Skeletal muscle satellite cell (primary cell): Measurements from ENCODE around the gene TBC1D1.
"Not testable (repeated sequence)": the region's sequence is repeated elsewhere in the genome, so short reads cannot be mapped to it uniquely, and the experiment has no call there.

ENCODE experiments used
- H3K27me3 ChIP-seq: 2 replicates; pipeline ENCODE4 v1.7.0; 2013; ENCODE audit warnings: low read length; ENCODE audit not compliant: control insufficient read depth, insufficient read depth
- H3K36me3 ChIP-seq: 2 replicates; pipeline ENCODE4 v1.7.0; 2013; ENCODE audit warnings: mild to moderate bottlenecking, control low read depth, low read length; ENCODE audit not compliant: insufficient read depth
- H3K4me1 ChIP-seq: 2 replicates; pipeline ENCODE4 v1.7.0; 2013; ENCODE audit warnings: low read length; ENCODE audit not compliant: control insufficient read depth, insufficient read depth
- H3K4me2 ChIP-seq: 2 replicates; pipeline ENCODE4 v1.7.0; 2013; ENCODE audit warnings: mild to moderate bottlenecking, low read length
- H3K4me3 ChIP-seq: 2 replicates; pipeline ENCODE4 v1.7.0; 2013; ENCODE audit warnings: low read length
- H3K9ac ChIP-seq: 2 replicates; pipeline ENCODE4 v1.7.0; 2013; ENCODE audit warnings: mild to moderate bottlenecking, low read depth, low read length, moderate library complexity
- H3K9me3 ChIP-seq: replicated peaks from 2 replicates; pipeline ENCODE4 v1.7.0; 2013; ENCODE audit warnings: mild to moderate bottlenecking, control low read depth, low read length

The TBC1D1 gene

DNA sequence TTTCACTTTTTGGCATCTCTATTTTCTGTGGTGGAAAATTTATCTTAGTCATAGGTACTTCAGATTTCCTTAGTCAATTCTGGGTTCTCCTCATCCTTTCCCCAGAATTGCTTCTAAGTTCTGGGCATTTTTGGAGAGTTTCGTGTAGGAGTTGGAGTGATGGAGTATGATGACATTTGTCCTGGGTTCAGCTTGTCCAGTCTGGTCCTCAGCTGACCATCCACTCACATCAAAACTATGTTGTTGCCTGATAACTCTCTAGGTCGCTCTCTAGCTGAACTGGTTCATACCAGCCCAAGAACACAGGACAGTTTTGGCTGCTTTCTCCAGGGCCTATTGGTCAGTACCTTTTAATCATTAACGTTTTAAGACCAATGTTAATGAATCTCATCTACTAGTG, 82.6 kb downstream of the TBC1D1 start:
- Histone ChIP-seq H3K4me1 (peaks cover 4% of the 10 kb centered on the region), H3K4me2 (no peak overlapping the region), H3K4me3 (no peak overlapping the region), H3K9ac (no peak overlapping the region), H3K36me3 (no peaks in the 10 kb centered on the region), H3K27me3 (no peaks in the 10 kb centered on the region), H3K9me3 (no peaks in the 10 kb centered on the region)

GRCh38 chr4:37975321-37975822, 84.5 kb downstream of the TBC1D1 start:
- peaks cover 16% of the 10 kb centered on the region for H3K4me1 ChIP-seq
- H3K27me3 ChIP-seq, H3K4me3 ChIP-seq, H3K9me3 ChIP-seq, H3K36me3 ChIP-seq, H3K4me2 ChIP-seq, H3K9ac ChIP-seq: not testable (repeated sequence)

GRCh38 chr4:37976507-37976906, 85.6 kb downstream of the TBC1D1 start:
- Histone ChIP-seq H3K27me3 (no peaks in the 10 kb centered on the region), H3K9me3 (no peaks in the 10 kb centered on the region), H3K4me1 (peaks cover 19% of the 10 kb centered on the region), H3K4me3 (peak overlapping the region; percentile 59), H3K9ac (peak overlapping the region; percentile 64), H3K4me2 (peak overlapping the region; percentile 67), H3K36me3 (no peaks in the 10 kb centered on the region)

DNA sequence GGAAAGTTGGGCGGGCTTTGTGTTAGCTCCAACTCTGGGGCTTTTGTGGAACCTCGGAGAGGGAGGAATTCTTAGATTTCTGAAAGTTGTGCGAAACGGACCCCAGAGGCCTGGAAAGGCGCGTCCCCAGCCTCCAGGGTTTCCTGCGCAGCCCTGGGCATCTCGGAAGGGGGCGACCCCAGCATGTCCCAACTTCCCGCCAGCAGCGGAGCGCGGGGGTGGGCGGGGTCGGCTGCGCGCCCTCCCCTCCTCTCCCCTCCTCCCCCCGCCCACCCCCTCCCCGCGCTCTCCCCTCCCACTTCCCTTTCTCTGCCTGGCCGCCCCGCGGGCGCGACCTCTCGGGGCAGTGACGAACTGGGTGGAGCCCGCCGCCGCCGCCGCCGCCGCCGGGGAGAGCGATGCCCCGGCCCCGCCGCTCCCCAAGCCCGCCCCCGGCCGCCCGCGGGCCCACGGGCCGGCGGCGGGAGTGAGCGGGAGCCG, 86.1 kb downstream of the TBC1D1 start:
- peak overlapping the region; percentile 88 for H3K9ac ChIP-seq
- no peaks in the 10 kb centered on the region for H3K9me3 ChIP-seq

DNA sequence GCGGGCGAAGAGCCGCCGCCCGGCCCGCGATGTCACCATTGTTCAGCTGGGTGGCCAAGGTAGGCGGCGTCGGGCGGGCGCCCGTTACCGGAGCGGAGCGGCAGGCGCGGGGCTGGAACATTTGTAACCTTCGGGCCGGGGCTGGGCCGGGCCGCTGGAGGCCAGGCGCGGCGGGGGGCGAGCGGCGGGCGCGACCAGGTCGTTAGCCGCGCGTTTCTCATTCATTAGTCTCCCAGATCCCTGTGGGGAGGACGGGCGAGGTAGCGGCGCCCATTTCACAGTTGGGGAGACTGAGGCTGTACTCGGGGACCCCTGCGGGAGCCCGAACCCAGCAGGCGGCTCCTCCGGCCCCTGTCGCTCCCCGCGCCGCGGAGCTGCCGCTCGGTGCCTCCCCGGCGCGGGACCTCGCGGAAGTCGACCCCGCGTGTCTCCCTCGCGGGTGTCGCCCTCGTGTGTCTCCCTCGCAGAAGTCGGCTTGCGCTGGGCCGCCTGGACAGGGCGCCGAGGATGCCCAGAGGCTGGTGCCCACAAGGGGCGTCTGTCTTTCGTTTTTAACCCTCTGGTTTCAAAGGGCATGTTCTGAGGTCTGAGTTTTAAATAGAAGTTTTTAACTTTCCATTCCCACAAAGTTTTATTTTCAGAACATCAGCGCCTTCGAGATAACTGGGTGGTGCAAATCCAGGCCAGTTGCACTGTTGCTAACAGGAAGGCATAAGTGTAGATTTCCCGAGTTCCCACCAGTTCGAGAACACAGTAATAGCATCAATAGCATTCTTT, 86.8 kb downstream of the TBC1D1 start:
- Histone ChIP-seq H3K4me3 (peak overlapping the region; percentile 78), H3K4me2 (peak overlapping the region; percentile 96), H3K9me3 (no peaks in the 10 kb centered on the region), H3K36me3 (no peaks in the 10 kb centered on the region), H3K9ac (peak overlapping the region; percentile 88), H3K27me3 (no peaks in the 10 kb centered on the region), H3K4me1 (peaks cover 31% of the 10 kb centered on the region)

More for the DNA sequence above, 86.1 kb downstream of the TBC1D1 start:
- Histone ChIP-seq H3K36me3 (no peaks in the 10 kb centered on the region), H3K4me2 (peak overlapping the region; percentile 96), H3K4me3 (peak overlapping the region; percentile 78), H3K4me1 (peaks cover 24% of the 10 kb centered on the region), H3K27me3 (no peaks in the 10 kb centered on the region)

- peak overlapping the region; percentile 96 for H3K4me2 ChIP-seq
- peaks cover 34% of the 10 kb centered on the region for H3K4me1 ChIP-seq
- H3K9me3 ChIP-seq, result no peaks in the 10 kb centered on the region
- no peaks in the 10 kb centered on the region for H3K27me3 ChIP-seq
- peak overlapping the region; percentile 78 for H3K4me3 ChIP-seq
- peaks cover under 1% of the 10 kb centered on the region for H3K36me3 ChIP-seq
- peak overlapping the region; percentile 88 for H3K9ac ChIP-seq
Observed at GRCh38 chr4:37978248-37978924, 87.5 kb downstream of the TBC1D1 start.

DNA sequence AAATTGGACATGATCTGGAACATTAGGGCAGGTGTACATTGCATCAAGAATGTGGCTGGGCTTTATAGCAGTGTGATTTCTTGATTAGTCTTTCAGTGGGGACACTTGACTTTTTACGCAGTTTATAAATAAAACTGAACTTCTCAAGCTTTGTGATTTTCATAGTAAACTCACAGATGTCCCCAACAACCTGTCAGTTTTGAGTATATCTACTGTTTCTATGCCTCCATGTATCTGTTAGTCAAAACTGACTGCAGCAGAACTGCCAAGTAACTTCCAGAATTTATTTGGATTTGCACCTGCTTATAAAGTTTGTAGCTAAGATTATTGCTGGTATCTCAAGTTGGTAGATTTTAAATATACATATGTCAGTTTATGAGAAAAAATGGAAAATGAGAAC, 89.4 kb downstream of the TBC1D1 start:
- peaks cover 3% of the 10 kb centered on the region for H3K36me3 ChIP-seq
- no peaks in the 10 kb centered on the region for H3K9me3 ChIP-seq
- H3K4me1 ChIP-seq, result peaks cover 39% of the 10 kb centered on the region
- H3K4me2 ChIP-seq, result no peak overlapping the region
- H3K9ac ChIP-seq, result no peak overlapping the region
- no peak overlapping the region for H3K4me3 ChIP-seq
- no peaks in the 10 kb centered on the region for H3K27me3 ChIP-seq

GRCh38 chr4:37981425-37981824, 90.5 kb downstream of the TBC1D1 start:
- Histone ChIP-seq H3K27me3 (no peaks in the 10 kb centered on the region), H3K4me3 (no peak overlapping the region), H3K4me1 (peaks cover 39% of the 10 kb centered on the region), H3K9ac (no peak overlapping the region), H3K9me3 (no peaks in the 10 kb centered on the region), H3K36me3 (peaks cover 3% of the 10 kb centered on the region), H3K4me2 (no peak overlapping the region)

GRCh38 chr4:37981844-37982720, 91.2 kb downstream of the TBC1D1 start:
- H3K36me3 ChIP-seq, result peaks cover 3% of the 10 kb centered on the region
- no peaks in the 10 kb centered on the region for H3K27me3 ChIP-seq
- peak overlapping the region; percentile 39 for H3K9ac ChIP-seq
- no peak overlapping the region for H3K4me3 ChIP-seq
- H3K4me1 ChIP-seq, result peaks cover 39% of the 10 kb centered on the region
- no peaks in the 10 kb centered on the region for H3K9me3 ChIP-seq
- H3K4me2 ChIP-seq, result peak overlapping the region; percentile 26

DNA sequence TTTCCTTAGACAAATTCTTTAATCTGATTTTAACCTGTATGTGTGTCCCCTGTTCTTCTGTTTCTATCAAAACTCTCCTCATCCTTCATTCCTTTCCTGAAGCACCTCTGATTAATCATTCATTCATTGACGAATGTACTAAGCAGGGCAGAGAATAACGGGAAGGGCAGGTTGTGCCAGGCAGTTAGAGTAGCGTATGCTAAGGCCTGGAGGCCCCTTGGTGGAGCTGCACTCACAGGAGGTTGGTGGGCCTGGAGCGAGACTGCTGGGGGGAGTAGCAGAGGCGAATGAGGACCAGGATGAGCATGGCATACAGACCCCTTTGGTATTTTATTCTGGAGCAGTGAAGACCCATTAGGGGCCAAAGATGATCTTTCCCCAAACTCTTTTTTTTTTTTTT, 91.9 kb downstream of the TBC1D1 start:
- Histone ChIP-seq H3K36me3 (peaks cover 3% of the 10 kb centered on the region), H3K9ac (peak overlapping the region; percentile 39), H3K9me3 (no peaks in the 10 kb centered on the region), H3K4me1 (peaks cover 39% of the 10 kb centered on the region), H3K4me3 (no peak overlapping the region), H3K4me2 (peak overlapping the region; percentile 26), H3K27me3 (no peaks in the 10 kb centered on the region)

GRCh38 chr4:37983951-37984350, 93.1 kb downstream of the TBC1D1 start:
- Histone ChIP-seq H3K4me1 (peaks cover 29% of the 10 kb centered on the region), H3K36me3 (peaks cover 3% of the 10 kb centered on the region), H3K4me2 (no peak overlapping the region), H3K4me3 (no peak overlapping the region), H3K9me3 (no peaks in the 10 kb centered on the region), H3K27me3 (no peaks in the 10 kb centered on the region), H3K9ac (no peak overlapping the region)
